Fibroblast of peridontal ligament (primary cell): ENCODE measurements around the gene DOHH.

ENCODE experiments used
- DNase-seq: peaks from one replicate; pipeline ENCODE4 v3.0.0-alpha.2; 2010; ENCODE audit errors: extremely low read depth

The DOHH gene

GRCh38 chr19:3503036-3503572 is 2.6 kb upstream of the DOHH start:
- DNase-seq = no peak

GRCh38 chr19:3501780-3502179 is 1.3 kb upstream of the DOHH start:
- DNase-seq = no peak

GRCh38 chr19:3499738-3500428 is 591 bp downstream of the DOHH start:
- DNase-seq = no peak

- no peak for DNase-seq
Measured at GRCh38 chr19:3497757-3498520, 2.5 kb downstream of the DOHH start.

- DNase-seq = no peak
Measured at GRCh38 chr19:3496392-3497273, 3.8 kb downstream of the DOHH start.

GRCh38 chr19:3494559-3494958 is 5.9 kb downstream of the DOHH start:
- no peak for DNase-seq

GRCh38 chr19:3494051-3494450 is 6.4 kb downstream of the DOHH start:
- no peak for DNase-seq

- DNase-seq = no peak
Measured at GRCh38 chr19:3493651-3494050, 6.8 kb downstream of the DOHH start.

- no peak for DNase-seq
Measured at GRCh38 chr19:3492919-3493318, 7.6 kb downstream of the DOHH start.

GRCh38 chr19:3492131-3492839 is 8.2 kb downstream of the DOHH start:
- DNase-seq = no peak

- DNase-seq = no peak
Measured at GRCh38 chr19:3491396-3492119, 8.9 kb downstream of the DOHH start.

GRCh38 chr19:3483226-3483628 is 17.2 kb downstream of the DOHH start, which contains the start of gene SMIM44:
SMIM44 (minus strand) TSS chr19:3483441; CDS start chr19:3483403, 38 bp downstream.
- no peak for DNase-seq

GRCh38 chr19:3482507-3483225 is 17.8 kb downstream of the DOHH start:
- DNase-seq = no peak

- DNase-seq = no peak
Measured at GRCh38 chr19:3481241-3482090, 19.0 kb downstream of the DOHH start.

GRCh38 chr19:3480383-3481091 is 19.9 kb downstream of the DOHH start, which contains the start of gene SMIM24:
SMIM24 (minus strand) TSS chr19:3480525; CDS start chr19:3480463, 62 bp downstream.
- no peak for DNase-seq

GRCh38 chr19:3479834-3480215 is 20.6 kb downstream of the DOHH start:
- no peak for DNase-seq

GRCh38 chr19:3479177-3479833 is 21.2 kb downstream of the DOHH start:
- no peak for DNase-seq
